ENCODE data around the gene CELF2. TPM values are rescaled to one million over a fixed set of nuclear protein-coding genes. Genes with fewer than 3 reads are reported as not detected.

CELF2 gene
- total and polyA plus RNA-seq, 9 of the 15 experiments (the other 6 are each of a cell fraction or from before 2014, with no cell fraction given): 4.0 to 20.3 (median 11.1) TPM

GRCh38 chr10:11110539-11110938 is 92.9 kb downstream of the CELF2 start:
- H3K9me1 ChIP-seq (ENCODE audit: control insufficient read depth, insufficient read depth, low read length): no peaks in the 10 kb centered on the region
- H3K27ac ChIP-seq (ENCODE audit: extremely low read depth, low read depth, low read length): no peak overlapping the region
- H4K20me1 ChIP-seq (replicated peaks; ENCODE audit: control insufficient read depth, insufficient read depth, low read length): no peaks in the 10 kb centered on the region
- no peak for ATAC-seq
- H3K79me2 ChIP-seq (ENCODE audit: control insufficient read depth, insufficient read depth, low read length): no peaks in the 10 kb centered on the region
- H3K36me3 ChIP-seq (ENCODE audit: control insufficient read depth, insufficient read depth, low read length): no peaks in the 10 kb centered on the region
- in situ Hi-C loops (cut with MboI) (no loop called here), intact Hi-C loops (cut with micrococcal nuclease) (no loop called here)
- no peak for DNase-seq (ENCODE audit: extremely low read depth in 1 of 4, low spot score in 3 of 4)
- 24% methylated on average over 6 of the region's 6 CpGs for WGBS (ENCODE audit: insufficient coverage, low coverage, missing lambda C conversion rate)
- H3K4me1 ChIP-seq (replicated peaks in 1 of 2; ENCODE audit: control insufficient read depth in 2 of 2, insufficient read depth in 2 of 2, low read length in 2 of 2): no peaks in the 10 kb centered on the region; a peak in 2 of 5 replicates
- no peak for TF ChIP-seq CGGBP1 (CRISPR knock-in tag; IDR thresholded peaks at IDR 0.05)
- no peak for TF ChIP-seq NFATC3 (IDR thresholded peaks at IDR 0.05)
- no peak for TF ChIP-seq SMAD2 (IDR thresholded peaks at IDR 0.05; ENCODE audit: low read depth, low read length)
- TF ChIP-seq DPF2 (IDR thresholded peaks at IDR 0.05): no peak
- no peak for TF ChIP-seq ZNF551 (CRISPR knock-in tag; IDR thresholded peaks at IDR 0.05)
- no peak overlapping the region for H3K9ac ChIP-seq (ENCODE audit: insufficient read depth in 1 of 2, low read depth in 2 of 2, low read length in 2 of 2)
- ChIA-PET POLR2A (interaction anchor here (1.1 kb wide), 1 partner anchor 10 kb away, joined by 3 read pairs; no protein-coding TSS in a partner anchor), CTCF (ENCODE audit: low intra/inter-chr PET ratio) (no interaction called here)
- H3K4me3 ChIP-seq: no peak overlapping the region
- H3K27me3 ChIP-seq (ENCODE audit: control insufficient read depth in 2 of 2, insufficient read depth in 2 of 2, low read length in 2 of 2): no peaks in the 10 kb centered on the region; a peak in 1 of 5 replicates
- no peak overlapping the region for H2AFZ ChIP-seq (ENCODE audit: low read depth, low read length)
- no peaks in the 10 kb centered on the region for H3K9me3 ChIP-seq (replicated peaks; ENCODE audit: control insufficient read depth, insufficient read depth, low read depth, low read length)
- no TSS peak for BruUV-seq (replicated peaks)
- no peak overlapping the region for H3K4me2 ChIP-seq (ENCODE audit: insufficient read depth, low read length)
- FAIRE-seq: no peak

- no peak for FAIRE-seq
- in situ Hi-C loops (cut with MboI): no loop called here
- no peaks in the 10 kb centered on the region for H3K9me3 ChIP-seq (replicated peaks; ENCODE audit: control insufficient read depth, insufficient read depth, low read depth, low read length)
- TF ChIP-seq PTTG1 (tag; IDR thresholded peaks at IDR 0.05; ENCODE audit: low read depth): no peak
- no peak for TF ChIP-seq ZNF668 (CRISPR knock-in tag; IDR thresholded peaks at IDR 0.05)
- TF ChIP-seq KLF16 (IDR thresholded peaks at IDR 0.05): no peak
- no peak for TF ChIP-seq POLR2H (tag; IDR thresholded peaks at IDR 0.05; ENCODE audit: low read depth)
- TF ChIP-seq THAP12 (CRISPR knock-in tag; IDR thresholded peaks at IDR 0.05): no peak
- TF ChIP-seq ZBTB1 (CRISPR knock-in tag; IDR thresholded peaks at IDR 0.05; ENCODE audit: borderline replicate concordance, low read depth): no peak
- no peak for TF ChIP-seq SMAD3 (CRISPR knock-in tag; conservative IDR thresholded peaks at IDR 0.05)
- no peak for TF ChIP-seq ELF4 (CRISPR knock-in tag; IDR thresholded peaks at IDR 0.05)
- no peak for TF ChIP-seq CREB5 (CRISPR knock-in tag; IDR thresholded peaks at IDR 0.05)
These were observed 93.8 kb downstream of the CELF2 start for GRCh38 chr10:11111490-11111889.

More at GRCh38 chr10:11111490-11111889, 93.8 kb downstream of the CELF2 start:
- WGBS (ENCODE audit: insufficient coverage, low coverage, missing lambda C conversion rate): 45% methylated on average over 8 of the region's 8 CpGs
- Histone ChIP-seq H3K36me3 (ENCODE audit: control insufficient read depth, insufficient read depth, low read length) (no peaks in the 10 kb centered on the region), H4K20me1 (replicated peaks; ENCODE audit: control insufficient read depth, insufficient read depth, low read length) (no peaks in the 10 kb centered on the region), H3K9me1 (ENCODE audit: control insufficient read depth, insufficient read depth, low read length) (no peaks in the 10 kb centered on the region), H3K79me2 (ENCODE audit: control insufficient read depth, insufficient read depth, low read length) (no peaks in the 10 kb centered on the region), H3K27ac (ENCODE audit: extremely low read depth, low read depth, low read length) (no peak overlapping the region), H3K4me2 (ENCODE audit: insufficient read depth, low read length) (no peak overlapping the region), H3K27me3 (ENCODE audit: control insufficient read depth in 2 of 2, insufficient read depth in 2 of 2, low read length in 2 of 2) (no peaks in the 10 kb centered on the region; a peak in 1 of 5 replicates), H2AFZ (ENCODE audit: low read depth, low read length) (no peak overlapping the region), H3K4me1 (replicated peaks in 1 of 2; ENCODE audit: control insufficient read depth in 2 of 2, insufficient read depth in 2 of 2, low read length in 2 of 2) (no peaks in the 10 kb centered on the region; a peak in 1 of 5 replicates), H3K4me3 (no peak overlapping the region), H3K9ac (ENCODE audit: insufficient read depth in 1 of 2, low read depth in 2 of 2, low read length in 2 of 2) (no peak overlapping the region)
- no peak for ATAC-seq
- ChIA-PET CTCF (ENCODE audit: low intra/inter-chr PET ratio) (no interaction called here), POLR2A (interaction anchor here (1.1 kb wide), 1 partner anchor 9 kb away, joined by 3 read pairs; no protein-coding TSS in a partner anchor)
- no peak for DNase-seq (ENCODE audit: extremely low read depth in 1 of 4, low spot score in 3 of 4)
- no TSS peak for BruUV-seq (replicated peaks)
- intact Hi-C loops (cut with micrococcal nuclease): no loop called here

Data from K562 (cell line).